ENCODE results near the gene KCTD2. TPM values are rescaled to one million over a fixed set of nuclear protein-coding genes. Genes with fewer than 3 reads are reported as not detected.

The KCTD2 gene
- total and polyA plus RNA-seq, 2 of the 13 experiments (the other 11 are each of a cell fraction or from before 2014, with no cell fraction given): 28.3 to 32.6 TPM

DNA sequence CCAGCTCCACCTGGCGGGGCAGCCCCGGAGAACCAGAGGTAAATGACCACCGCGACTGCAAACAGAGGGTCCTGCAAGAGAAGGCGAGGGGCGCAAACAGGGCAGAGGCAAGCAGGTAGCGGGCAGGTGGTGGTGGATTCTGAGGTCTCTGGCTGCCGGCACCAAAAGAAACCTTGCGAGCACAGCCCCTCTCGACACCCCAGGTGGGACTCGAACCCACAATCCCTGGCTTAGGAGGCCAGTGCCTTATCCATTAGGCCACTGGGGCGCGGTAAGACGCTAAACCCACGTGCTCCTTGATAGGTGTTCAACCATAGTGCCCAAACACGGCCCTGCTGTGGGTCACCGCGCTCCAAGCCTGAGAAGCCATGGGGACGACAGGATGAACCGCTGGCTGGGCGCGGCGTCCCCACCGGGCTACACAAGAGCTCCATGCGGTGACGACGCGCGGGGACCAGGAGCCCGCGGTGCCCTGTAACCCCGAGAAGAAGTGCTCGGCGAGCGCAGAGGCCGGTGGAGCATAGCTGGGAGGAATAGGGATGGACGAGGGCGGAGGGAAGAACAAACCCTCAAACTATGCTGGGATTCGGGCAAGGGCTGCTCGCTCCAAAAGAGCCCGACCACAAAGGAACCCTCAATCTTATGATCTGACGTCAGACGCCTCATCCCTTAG, 12.7 kb upstream of the KCTD2 start (continued):
- TF ChIP-seq ZXDC (CRISPR knock-in tag; IDR thresholded peaks at IDR 0.05) (peak; percentile 68; the same call in 1 of the 2 replicates), NCOA5 (CRISPR knock-in tag; IDR thresholded peaks at IDR 0.05) (no peak), GATAD2A (CRISPR knock-in tag; IDR thresholded peaks at IDR 0.05) (peak; percentile 77), MNT (IDR thresholded peaks at IDR 0.05) (peak; percentile 66), ZNF530 (CRISPR knock-in tag; IDR thresholded peaks at IDR 0.05; ENCODE audit: low read depth) (no peak; the same call in 1 of the 2 replicates), SRSF9 (IDR thresholded peaks at IDR 0.05; ENCODE audit: borderline replicate concordance, insufficient read depth, low read depth, low read length, poor library complexity, severe bottlenecking) (no peak), MATR3 (CRISPR knock-in tag; IDR thresholded peaks at IDR 0.05) (no peak), ZFP90 (CRISPR knock-in tag; IDR thresholded peaks at IDR 0.05; ENCODE audit: borderline replicate concordance) (peak; percentile 71), ZNF570 (CRISPR knock-in tag; IDR thresholded peaks at IDR 0.05; ENCODE audit: borderline replicate concordance) (no peak), NPAS2 (CRISPR knock-in tag; IDR thresholded peaks at IDR 0.05; ENCODE audit: borderline replicate concordance) (peak; percentile 66; the same call in 1 of the 2 replicates), ELF1 (CRISPR knock-in tag; IDR thresholded peaks at IDR 0.05) (peak; percentile 58), ZBTB37 (CRISPR knock-in tag; IDR thresholded peaks at IDR 0.05) (no peak), HCFC1 (IDR thresholded peaks at IDR 0.05; ENCODE audit: low read depth, low read length) (no peak; the same call in 1 of the 2 replicates), ZSCAN29 (CRISPR knock-in tag; conservative IDR thresholded peaks at IDR 0.05) (peak; percentile 27; the same call in 1 of the 2 replicates), ZSCAN21 (CRISPR knock-in tag; IDR thresholded peaks at IDR 0.05; ENCODE audit: borderline replicate concordance) (peak; percentile 93; the same call in 1 of the 2 replicates), ZNF333 (CRISPR knock-in tag; IDR thresholded peaks at IDR 0.05; ENCODE audit: borderline replicate concordance) (no peak; the same call in 1 of the 2 replicates), RARG (CRISPR knock-in tag; IDR thresholded peaks at IDR 0.05; ENCODE audit: low read depth) (no peak), KDM5B (CRISPR knock-in tag; IDR thresholded peaks at IDR 0.05; ENCODE audit: borderline replicate concordance) (peak; percentile 50)
- TF ChIP-seq, protein P1, sequence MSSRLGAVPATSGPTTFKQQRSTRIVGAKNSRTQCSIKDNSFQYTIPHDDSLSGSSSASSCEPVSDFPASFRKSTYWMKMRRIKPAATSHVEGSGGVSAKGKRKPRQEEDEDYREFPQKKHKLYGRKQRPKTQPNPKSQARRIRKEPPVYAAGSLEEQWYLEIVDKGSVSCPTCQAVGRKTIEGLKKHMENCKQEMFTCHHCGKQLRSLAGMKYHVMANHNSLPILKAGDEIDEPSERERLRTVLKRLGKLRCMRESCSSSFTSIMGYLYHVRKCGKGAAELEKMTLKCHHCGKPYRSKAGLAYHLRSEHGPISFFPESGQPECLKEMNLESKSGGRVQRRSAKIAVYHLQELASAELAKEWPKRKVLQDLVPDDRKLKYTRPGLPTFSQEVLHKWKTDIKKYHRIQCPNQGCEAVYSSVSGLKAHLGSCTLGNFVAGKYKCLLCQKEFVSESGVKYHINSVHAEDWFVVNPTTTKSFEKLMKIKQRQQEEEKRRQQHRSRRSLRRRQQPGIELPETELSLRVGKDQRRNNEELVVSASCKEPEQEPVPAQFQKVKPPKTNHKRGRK (CRISPR knock-in tag; IDR thresholded peaks at IDR 0.05): 0 out of 2 replicates have a peak, but pooled peaks have one; percentile 63
- TF ChIP-seq, protein P2, sequence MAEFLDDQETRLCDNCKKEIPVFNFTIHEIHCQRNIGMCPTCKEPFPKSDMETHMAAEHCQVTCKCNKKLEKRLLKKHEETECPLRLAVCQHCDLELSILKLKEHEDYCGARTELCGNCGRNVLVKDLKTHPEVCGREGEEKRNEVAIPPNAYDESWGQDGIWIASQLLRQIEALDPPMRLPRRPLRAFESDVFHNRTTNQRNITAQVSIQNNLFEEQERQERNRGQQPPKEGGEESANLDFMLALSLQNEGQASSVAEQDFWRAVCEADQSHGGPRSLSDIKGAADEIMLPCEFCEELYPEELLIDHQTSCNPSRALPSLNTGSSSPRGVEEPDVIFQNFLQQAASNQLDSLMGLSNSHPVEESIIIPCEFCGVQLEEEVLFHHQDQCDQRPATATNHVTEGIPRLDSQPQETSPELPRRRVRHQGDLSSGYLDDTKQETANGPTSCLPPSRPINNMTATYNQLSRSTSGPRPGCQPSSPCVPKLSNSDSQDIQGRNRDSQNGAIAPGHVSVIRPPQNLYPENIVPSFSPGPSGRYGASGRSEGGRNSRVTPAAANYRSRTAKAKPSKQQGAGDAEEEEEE (CRISPR knock-in tag; IDR thresholded peaks at IDR 0.05; ENCODE audit: borderline replicate concordance): peak; percentile 95; the same call in 1 of the 2 replicates

Measured in HepG2 (cell line).